ENCODE measurements around the gene ATRIP.
A peak's percentile ranks its signal among the peaks of the same experiment; 100 is the strongest.
"Not testable (repeated sequence)": the region's sequence is repeated elsewhere in the genome, so short reads cannot be mapped to it uniquely, and the experiment has no call there.

The ATRIP gene

DNA sequence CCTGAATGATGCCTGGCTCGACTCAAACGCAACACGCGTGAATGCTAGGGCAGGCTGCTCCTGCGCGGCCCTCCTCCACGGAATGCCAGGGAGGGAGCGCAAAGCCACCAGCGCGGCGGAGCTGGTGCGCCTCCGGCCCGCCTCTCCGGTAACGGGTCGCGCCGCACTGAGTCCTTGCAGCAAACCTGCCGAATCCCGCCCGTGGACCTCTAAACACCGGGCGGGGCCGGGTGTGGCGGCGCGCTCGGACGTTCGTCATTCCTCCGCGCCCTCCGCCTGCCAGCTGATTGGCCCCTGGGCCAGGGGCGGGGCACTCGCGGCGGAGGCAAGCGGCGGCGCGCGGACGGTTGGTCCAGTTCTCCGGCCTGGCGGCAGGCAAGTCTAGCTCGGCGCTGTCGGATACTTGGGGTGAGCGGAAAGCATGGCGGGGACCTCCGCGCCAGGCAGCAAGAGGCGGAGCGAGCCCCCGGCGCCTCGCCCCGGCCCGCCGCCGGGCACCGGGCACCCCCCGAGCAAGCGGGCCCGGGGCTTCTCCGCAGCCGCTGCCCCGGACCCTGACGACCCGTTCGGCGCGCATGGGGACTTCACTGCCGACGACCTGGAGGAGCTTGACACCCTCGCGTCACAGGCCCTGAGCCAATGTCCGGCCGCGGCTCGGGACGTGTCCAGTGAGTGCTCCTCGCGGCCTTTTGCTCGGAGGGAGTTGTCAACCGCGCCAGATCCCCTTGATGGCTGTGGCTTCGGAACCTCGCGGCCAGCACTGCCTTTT is at the start of gene ATRIP:
ATRIP (plus strand) TSS at position 313 of the 769 bp plus-strand sequence; CDS start at position 422, 109 bp downstream.
- peak; percentile 81 to 87 for DNase-seq (ENCODE audit: low read depth in 2 of 2)

DNA sequence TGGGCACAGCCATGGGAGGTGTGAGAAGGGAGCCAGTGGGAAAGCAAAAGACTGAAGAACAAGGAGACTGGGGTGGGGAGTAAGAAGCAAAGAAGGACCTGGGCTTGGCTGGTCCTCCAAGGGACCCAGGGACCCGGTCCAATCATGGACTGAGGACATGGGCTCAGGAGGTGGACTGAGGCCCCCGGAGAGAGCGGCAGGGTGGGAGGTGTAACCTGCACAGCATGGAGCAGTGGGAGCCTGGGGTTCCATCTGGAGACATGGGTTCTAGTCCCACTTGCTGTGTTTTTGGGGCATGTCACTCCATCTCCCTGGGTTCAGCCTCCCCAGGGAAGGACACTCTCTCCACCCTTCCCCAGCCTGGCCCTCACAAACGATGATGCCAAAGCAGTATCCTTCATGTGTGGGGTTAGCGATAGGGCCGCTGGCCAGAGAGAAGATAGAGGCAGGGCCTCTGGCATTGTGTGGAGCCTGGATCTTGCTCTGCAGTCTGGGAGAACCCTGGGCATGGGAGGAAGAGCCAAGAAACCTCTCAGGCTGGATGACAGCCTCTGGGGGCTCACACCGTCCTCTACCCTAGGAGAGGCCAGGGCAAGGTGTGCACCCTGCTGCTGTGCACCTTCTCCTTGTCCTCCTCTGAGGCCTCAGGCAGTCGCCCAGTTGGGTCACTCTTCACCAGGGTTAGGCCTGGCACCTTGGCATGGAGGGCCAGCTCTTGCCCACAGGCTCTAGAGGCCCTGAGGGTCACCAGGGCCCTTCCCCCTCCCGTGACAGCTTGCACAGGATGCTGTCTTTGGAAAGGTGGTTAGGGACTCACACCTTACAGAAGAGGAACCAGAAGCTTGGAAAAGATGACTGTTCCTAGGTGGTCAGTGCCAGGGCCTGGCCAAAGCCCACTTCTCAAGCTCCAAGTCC is 48.5 kb upstream of the ATRIP start:
- DNase-seq (ENCODE audit: low read depth in 2 of 2), result no peak

- no peak for DNase-seq (ENCODE audit: low read depth in 2 of 2)
Measured at GRCh38 chr3:48398701-48399386, 47.7 kb upstream of the ATRIP start.

- DNase-seq (ENCODE audit: low read depth in 2 of 2), result no peak
Measured at GRCh38 chr3:48399387-48400172, 47.0 kb upstream of the ATRIP start.

- peak; percentile 36 to 44 for DNase-seq (ENCODE audit: low read depth in 2 of 2)
Measured at GRCh38 chr3:48400824-48401433, 45.6 kb upstream of the ATRIP start.

GRCh38 chr3:48401434-48401901 is 45.1 kb upstream of the ATRIP start:
- not testable (repeated sequence) for DNase-seq (ENCODE audit: low read depth in 2 of 2)

DNA sequence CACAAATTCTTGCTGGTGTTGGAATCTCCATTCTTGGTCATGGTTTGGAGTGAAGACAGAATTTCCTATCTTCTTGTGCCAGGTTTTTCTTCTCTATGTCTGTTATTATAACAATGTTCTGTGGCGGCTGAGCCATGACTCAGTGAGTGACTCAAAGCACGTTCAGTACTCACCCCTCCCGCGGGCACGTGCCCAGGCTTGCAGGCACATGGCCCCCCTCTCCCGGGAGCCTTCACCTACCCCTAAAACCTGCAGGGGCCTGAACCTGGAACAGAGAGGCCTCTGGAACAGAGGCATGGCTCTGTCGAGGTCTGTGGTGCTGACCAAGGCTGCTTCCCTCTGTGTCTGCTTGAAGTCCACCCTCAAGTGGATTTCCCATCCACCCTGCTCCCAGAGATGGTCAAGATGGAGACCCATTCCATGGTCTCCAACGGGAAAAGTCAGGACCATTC is 44.2 kb upstream of the ATRIP start:
- no peak for DNase-seq (ENCODE audit: low read depth in 2 of 2)

DNA sequence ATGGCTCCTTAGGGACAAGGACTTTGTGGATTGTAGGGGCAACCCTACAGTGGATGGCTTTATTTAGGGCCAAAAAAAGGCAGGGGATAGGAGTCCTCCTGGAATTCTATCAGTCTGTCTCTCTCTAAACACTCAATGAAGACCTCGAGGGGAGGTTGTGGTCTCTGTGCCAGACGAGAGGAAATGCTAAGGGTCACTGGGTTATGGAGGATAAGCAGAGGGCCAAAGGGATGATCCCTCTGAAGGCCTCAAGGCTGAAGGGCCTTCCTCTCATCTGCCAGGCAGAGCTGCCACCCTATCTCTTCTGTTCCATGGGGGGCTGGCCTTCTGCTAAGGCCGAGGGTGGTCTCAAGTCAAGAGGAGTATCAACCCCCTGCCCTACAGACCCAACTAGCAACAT is 43.6 kb upstream of the ATRIP start:
- DNase-seq (ENCODE audit: low read depth in 2 of 2), result no peak

DNA sequence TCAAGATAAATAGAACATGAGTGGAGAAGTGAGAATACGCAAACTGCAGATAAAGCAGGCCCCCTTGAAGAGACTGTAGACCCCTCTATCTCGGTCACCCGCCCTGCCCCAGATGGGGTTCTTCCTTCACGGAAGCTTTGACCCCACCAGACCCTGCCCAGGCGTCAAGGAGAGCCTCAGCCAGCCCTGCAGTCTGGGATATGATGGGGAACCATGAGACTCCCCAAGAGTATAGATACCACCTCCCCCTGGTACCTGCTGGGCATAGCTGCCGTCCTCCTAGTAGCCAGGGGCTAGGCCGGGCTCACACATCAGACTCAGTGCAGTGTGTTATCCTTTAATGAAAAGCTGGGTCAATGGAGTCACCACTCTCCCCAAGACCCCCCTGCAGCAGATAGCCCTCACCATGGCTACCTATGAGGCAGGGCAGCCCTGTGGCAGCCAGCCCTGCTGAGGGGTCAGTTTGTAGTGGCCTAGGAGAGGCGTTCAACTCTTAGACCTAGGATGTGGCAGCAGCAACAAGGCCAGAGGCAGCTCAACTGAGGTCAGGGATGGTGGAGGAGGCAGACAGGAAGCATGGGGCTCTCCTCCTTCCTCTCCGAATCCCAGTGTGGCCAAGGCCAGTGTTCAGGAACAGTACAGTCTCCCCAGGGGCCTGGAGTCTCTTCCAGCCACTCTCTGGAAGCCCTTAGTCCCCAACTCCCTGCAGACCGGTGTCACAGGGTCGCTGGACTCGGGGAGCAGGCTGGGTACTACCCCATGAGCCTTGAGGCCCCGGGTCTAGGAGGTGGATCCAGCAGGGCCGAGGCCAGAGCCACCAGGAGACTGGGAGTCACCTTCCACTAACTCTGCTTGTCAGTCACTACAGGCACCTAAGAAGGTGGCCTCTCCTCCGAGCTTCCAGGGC is 42.8 kb upstream of the ATRIP start:
- DNase-seq (ENCODE audit: low read depth in 2 of 2), result no peak

GRCh38 chr3:48404440-48405342 is 41.8 kb upstream of the ATRIP start:
- DNase-seq (ENCODE audit: low read depth in 2 of 2), result no peak

- DNase-seq (ENCODE audit: low read depth in 2 of 2), result no peak
Measured at GRCh38 chr3:48405343-48405881, 41.1 kb upstream of the ATRIP start.

DNA sequence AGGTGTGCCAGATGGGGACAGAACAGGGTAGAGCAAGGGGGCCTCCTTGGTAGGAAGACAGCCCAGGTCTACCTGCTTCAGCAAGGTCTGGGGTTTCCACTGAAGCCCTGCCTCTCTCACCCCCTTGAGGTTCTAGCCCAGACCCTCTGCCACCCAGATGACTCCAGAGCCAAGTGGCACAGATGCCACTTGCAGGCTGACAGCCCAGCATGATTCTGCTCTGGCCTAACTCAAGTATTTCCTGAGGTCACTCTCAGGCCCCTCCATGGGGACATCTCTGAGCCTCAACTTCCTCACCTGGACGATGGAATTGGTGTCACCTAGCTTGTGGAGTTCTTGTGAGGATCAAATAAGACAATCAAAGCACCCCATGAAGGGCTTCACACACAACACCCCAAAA is 40.6 kb upstream of the ATRIP start:
- no peak for DNase-seq (ENCODE audit: low read depth in 2 of 2)

- DNase-seq (ENCODE audit: low read depth in 2 of 2), result no peak
Measured at GRCh38 chr3:48406443-48407431, 39.8 kb upstream of the ATRIP start.

DNA sequence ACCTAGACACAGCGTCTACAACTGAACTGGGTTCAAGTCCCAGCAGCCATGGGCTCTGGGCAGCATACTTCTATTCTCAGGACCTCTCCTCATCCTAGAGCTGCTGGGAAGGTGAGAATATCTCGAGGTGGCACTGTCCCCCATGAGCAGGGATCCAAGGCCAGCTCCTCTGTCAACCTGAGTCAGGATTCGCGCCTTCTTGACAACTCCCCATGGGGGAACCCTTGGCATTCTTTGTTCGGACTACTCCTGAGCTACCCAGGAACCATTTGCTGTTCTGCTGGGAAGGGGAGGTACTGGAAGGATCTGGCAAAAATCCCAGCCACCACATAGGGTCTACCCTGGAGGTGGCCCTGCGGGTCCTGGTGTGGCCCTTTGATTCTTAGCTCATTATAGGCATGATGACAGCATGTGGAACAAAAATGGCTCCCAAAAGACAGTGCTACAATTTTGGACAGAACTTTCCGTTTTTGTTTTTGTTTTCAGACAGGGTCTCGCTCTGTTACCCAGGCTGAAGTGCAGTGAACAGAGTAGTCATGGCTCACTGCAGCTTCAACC is 38.9 kb upstream of the ATRIP start:
- DNase-seq (ENCODE audit: low read depth in 2 of 2), result no peak

DNA sequence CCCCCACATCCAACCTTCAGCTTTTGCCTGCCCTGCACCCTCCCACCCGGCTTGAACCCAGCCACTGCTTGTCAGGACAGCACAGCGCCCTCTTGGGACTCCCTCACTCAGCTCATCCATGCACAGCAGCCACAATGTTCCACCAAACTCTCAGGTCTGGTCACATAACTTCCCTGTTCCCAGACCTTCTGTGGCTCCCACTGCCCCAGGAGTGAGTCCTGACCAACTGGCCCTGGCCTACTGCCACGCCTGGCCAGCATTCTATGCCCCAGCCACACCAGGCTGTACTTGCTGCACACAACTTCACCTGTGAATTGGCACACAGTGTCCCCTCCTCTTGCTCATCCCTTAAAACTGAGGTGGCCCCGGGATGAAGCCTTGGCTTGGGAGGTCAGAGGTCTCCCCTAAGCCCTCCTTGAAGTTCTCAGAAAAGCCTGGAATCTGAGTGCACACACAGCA is 37.7 kb upstream of the ATRIP start:
- DNase-seq (ENCODE audit: low read depth in 2 of 2), result no peak

GRCh38 chr3:48409291-48410201 is 37.0 kb upstream of the ATRIP start:
- DNase-seq (ENCODE audit: low read depth in 2 of 2), result no peak
